Amygdala (tissue), 56 donors: ENCODE results near the gene PPIAL4G.
"Not testable (repeated sequence)": the region's sequence is repeated elsewhere in the genome, so short reads cannot be mapped to it uniquely, and the experiment has no call there.

ENCODE experiments used
- DNase-seq, 56 donors: peaks; one replicate each; lab custom pipeline; 2025; lab: John Stamatoyannopoulos, UW

The PPIAL4G gene

GRCh38 chr1:148483029-148483428, at the start of gene PPIAL4G:
PPIAL4G (minus strand) TSS chr1:148483302; CDS start chr1:148483252, 50 bp downstream.
- not testable (repeated sequence) for DNase-seq

GRCh38 chr1:148532158-148532557, 49.1 kb upstream of the PPIAL4G start:
- DNase-seq = not testable (repeated sequence)

GRCh38 chr1:148529101-148529567, 46.0 kb upstream of the PPIAL4G start:
- peak in 9 of 56 donors; percentile 0 to 34 (median 4) for DNase-seq

GRCh38 chr1:148528591-148528990, 45.5 kb upstream of the PPIAL4G start:
- not testable (repeated sequence) for DNase-seq

- DNase-seq = not testable (repeated sequence)
These were observed 43.5 kb upstream of the PPIAL4G start for GRCh38 chr1:148526587-148526986.

GRCh38 chr1:148523205-148524144, 40.4 kb upstream of the PPIAL4G start:
- DNase-seq = not testable (repeated sequence)

- DNase-seq = peak in 52 of 56 donors; percentile 5 to 89 (median 66)
These were observed 39.6 kb upstream of the PPIAL4G start for GRCh38 chr1:148522561-148523204.

- peak in 51 of 56 donors; percentile 2 to 89 (median 65) for DNase-seq
These were observed 39.0 kb upstream of the PPIAL4G start for GRCh38 chr1:148522072-148522471.

- not testable (repeated sequence) for DNase-seq
These were observed 31.2 kb upstream of the PPIAL4G start for GRCh38 chr1:148514310-148514709.

- not testable (repeated sequence) for DNase-seq
These were observed 29.6 kb upstream of the PPIAL4G start for GRCh38 chr1:148512571-148513184.

- DNase-seq = not testable (repeated sequence)
These were observed 10.8 kb upstream of the PPIAL4G start for GRCh38 chr1:148493933-148494332.

- DNase-seq = not testable (repeated sequence)
These were observed 2.0 kb downstream of the PPIAL4G start for GRCh38 chr1:148481134-148481533.

- DNase-seq = not testable (repeated sequence)
These were observed 23.4 kb downstream of the PPIAL4G start for GRCh38 chr1:148459694-148460093.

GRCh38 chr1:148458901-148459581, 24.1 kb downstream of the PPIAL4G start:
- peak in 20 of 56 donors; percentile 4 to 62 (median 23) for DNase-seq

- DNase-seq = not testable (repeated sequence)
These were observed 24.7 kb downstream of the PPIAL4G start for GRCh38 chr1:148458398-148458797.

- not testable (repeated sequence) for DNase-seq
These were observed 30.3 kb downstream of the PPIAL4G start for GRCh38 chr1:148452845-148453244.

- not testable (repeated sequence) for DNase-seq
These were observed 43.3 kb downstream of the PPIAL4G start for GRCh38 chr1:148439654-148440325.

- DNase-seq = no peak
These were observed 47.7 kb downstream of the PPIAL4G start for GRCh38 chr1:148435406-148435805.

GRCh38 chr1:148434832-148435231, 48.3 kb downstream of the PPIAL4G start:
- DNase-seq = no peak
